GF-D8 (cell line): ENCODE measurements around the gene GALC.
"Not testable (repeated sequence)": the region's sequence is repeated elsewhere in the genome, so short reads cannot be mapped to it uniquely, and the experiment has no call there.

ENCODE experiments used
- DNase-seq: peaks from one replicate; lab custom pipeline; 2025; lab: John Stamatoyannopoulos, UW

GALC gene

GRCh38 chr14:87992718-87993628 is at the start of gene GALC:
TSS of gene GALC (minus strand) at chr14:87993182. CDS start at chr14:87993164, 18 bp downstream.
- peak; percentile 73 for DNase-seq

GRCh38 chr14:88040146-88040545 is 47.2 kb upstream of the GALC start:
- DNase-seq: no peak

- DNase-seq: no peak
Observed at GRCh38 chr14:88039197-88039596, 46.2 kb upstream of the GALC start.

- no peak for DNase-seq
Observed at GRCh38 chr14:88037325-88037724, 44.3 kb upstream of the GALC start.

- DNase-seq: no peak
Observed at GRCh38 chr14:88036422-88036821, 43.4 kb upstream of the GALC start.

GRCh38 chr14:88034076-88034475 is 41.1 kb upstream of the GALC start:
- DNase-seq: no peak

GRCh38 chr14:88032373-88032772 is 39.4 kb upstream of the GALC start:
- DNase-seq: no peak

GRCh38 chr14:88030892-88031291 is 37.9 kb upstream of the GALC start:
- no peak for DNase-seq

GRCh38 chr14:88030079-88030478 is 37.1 kb upstream of the GALC start:
- peak; percentile 9 for DNase-seq

GRCh38 chr14:88029500-88029899 is 36.5 kb upstream of the GALC start:
- no peak for DNase-seq

- no peak for DNase-seq
Observed at GRCh38 chr14:88026890-88027289, 33.9 kb upstream of the GALC start.

- DNase-seq: no peak
Observed at GRCh38 chr14:88025313-88025712, 32.3 kb upstream of the GALC start.

GRCh38 chr14:88024252-88025086 is 31.5 kb upstream of the GALC start:
- DNase-seq: not testable (repeated sequence)

GRCh38 chr14:88023658-88024187 is 30.7 kb upstream of the GALC start:
- DNase-seq: no peak

- no peak for DNase-seq
Observed at GRCh38 chr14:88017535-88017934, 24.6 kb upstream of the GALC start.

GRCh38 chr14:88016768-88017167 is 23.8 kb upstream of the GALC start:
- DNase-seq: no peak

- DNase-seq: peak; percentile 1
Observed at GRCh38 chr14:88013750-88014349, 20.9 kb upstream of the GALC start.

GRCh38 chr14:88012495-88012894 is 19.5 kb upstream of the GALC start:
- DNase-seq: no peak

GRCh38 chr14:88010331-88010730 is 17.3 kb upstream of the GALC start:
- DNase-seq: no peak

GRCh38 chr14:88009486-88009885 is 16.5 kb upstream of the GALC start:
- DNase-seq: no peak

- DNase-seq: no peak
Observed at GRCh38 chr14:88008039-88008742, 15.2 kb upstream of the GALC start.

- no peak for DNase-seq
Observed at GRCh38 chr14:88007608-88008007, 14.6 kb upstream of the GALC start.
